T follicular helper cell (primary cell): Measurements from ENCODE around the gene BCAP29.

Source experiments
- DNase-seq: peaks from one replicate; pipeline ENCODE4 v3.0.0-alpha.2; 2020; ENCODE audit warnings: low read depth

BCAP29 gene

GRCh38 chr7:107667341-107667740 is 87.3 kb downstream of the BCAP29 start:
- DNase-seq: no peak

GRCh38 chr7:107668296-107668695 is 88.2 kb downstream of the BCAP29 start:
- DNase-seq: no peak
